Parathyroid adenoma (tissue), 2 donors: ENCODE results near the gene MRPS25.

Experiments
- H2AFZ ChIP-seq: fragments of 300-600 bp; sonication (generic); one replicate; pipeline ENCODE4 v1.7.0; 2017; ENCODE audit warnings: antibody characterized with exemption, mild to moderate bottlenecking
- H3K27ac ChIP-seq: fragments of 300-600 bp; sonication (generic); one replicate; pipeline ENCODE4 v1.7.0; 2017
- H3K27me3 ChIP-seq: fragments of 300-600 bp; sonication (generic); one replicate; pipeline ENCODE4 v1.7.0; 2017; ENCODE audit warnings: low read length; ENCODE audit not compliant: control insufficient read depth, insufficient read depth
- H3K36me3 ChIP-seq: fragments of 300-600 bp; sonication (generic); one replicate; pipeline ENCODE4 v1.7.0; 2017; ENCODE audit warnings: low read length; ENCODE audit not compliant: control insufficient read depth, insufficient read depth
- H3K4me1 ChIP-seq: fragments of 300-600 bp; sonication (generic); one replicate; pipeline ENCODE4 v1.7.0; 2017; ENCODE audit warnings: control low read depth
- H3K4me2 ChIP-seq: fragments of 300-600 bp; sonication (generic); one replicate; pipeline ENCODE4 v1.7.0; 2017; ENCODE audit warnings: low read length
- H3K4me3 ChIP-seq: fragments of 300-600 bp; sonication (generic); one replicate; pipeline ENCODE4 v1.7.0; 2017; ENCODE audit warnings: low read depth, low read length
- H3K79me2 ChIP-seq: fragments of 300-600 bp; sonication (generic); one replicate; pipeline ENCODE4 v1.7.0; 2017; ENCODE audit warnings: control low read depth
- H3K9ac ChIP-seq: fragments of 300-600 bp; sonication (generic); one replicate; pipeline ENCODE4 v1.7.0; 2017; ENCODE audit warnings: mild to moderate bottlenecking
- H3K9me3 ChIP-seq: fragments of 300-600 bp; sonication (generic); one replicate; pipeline ENCODE4 v1.7.0; 2017; ENCODE audit warnings: low read length; ENCODE audit not compliant: control insufficient read depth
- TF ChIP-seq, protein P1 (sequence below): fragments of 300-600 bp; sonication (generic); IDR thresholded peaks from one replicate; pipeline ENCODE4 v1.7.0; 2017; ENCODE audit warnings: antibody characterized with exemption, mild to moderate bottlenecking
- donor health status: primary hyperparathyroidism.

Gene MRPS25

DNA sequence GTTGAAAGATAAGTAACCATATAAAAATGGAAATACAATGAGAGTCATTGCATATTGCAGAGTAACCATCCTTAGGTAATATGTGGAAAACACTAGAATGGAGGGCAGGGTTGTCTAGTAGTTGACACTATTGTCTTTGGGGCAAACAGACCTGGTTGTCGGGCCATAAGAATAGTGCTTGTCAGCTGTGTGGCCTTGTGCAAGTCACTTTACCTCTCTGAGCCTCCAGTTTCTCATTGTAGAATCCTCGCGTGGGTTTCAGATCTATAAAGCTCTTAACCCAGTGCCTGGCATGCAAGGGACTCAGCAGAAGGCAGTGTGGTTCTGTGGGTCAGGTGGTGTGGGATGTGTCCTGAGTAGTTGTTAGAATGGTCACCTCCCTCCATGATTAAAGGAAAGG is 32.0 kb downstream of the MRPS25 start:
- H3K27me3 ChIP-seq, result no peaks in the 10 kb centered on the region
- no peaks in the 10 kb centered on the region for H3K9me3 ChIP-seq
- no peak overlapping the region for H3K9ac ChIP-seq
- H3K79me2 ChIP-seq, result no peaks in the 10 kb centered on the region
- H3K4me3 ChIP-seq, result no peak overlapping the region
- H3K27ac ChIP-seq, result no peak overlapping the region
- H3K36me3 ChIP-seq, result no peaks in the 10 kb centered on the region
- no peaks in the 10 kb centered on the region for H3K4me1 ChIP-seq
- H3K4me2 ChIP-seq, result no peak overlapping the region
- no peak overlapping the region for H2AFZ ChIP-seq
- TF ChIP-seq, protein P1, sequence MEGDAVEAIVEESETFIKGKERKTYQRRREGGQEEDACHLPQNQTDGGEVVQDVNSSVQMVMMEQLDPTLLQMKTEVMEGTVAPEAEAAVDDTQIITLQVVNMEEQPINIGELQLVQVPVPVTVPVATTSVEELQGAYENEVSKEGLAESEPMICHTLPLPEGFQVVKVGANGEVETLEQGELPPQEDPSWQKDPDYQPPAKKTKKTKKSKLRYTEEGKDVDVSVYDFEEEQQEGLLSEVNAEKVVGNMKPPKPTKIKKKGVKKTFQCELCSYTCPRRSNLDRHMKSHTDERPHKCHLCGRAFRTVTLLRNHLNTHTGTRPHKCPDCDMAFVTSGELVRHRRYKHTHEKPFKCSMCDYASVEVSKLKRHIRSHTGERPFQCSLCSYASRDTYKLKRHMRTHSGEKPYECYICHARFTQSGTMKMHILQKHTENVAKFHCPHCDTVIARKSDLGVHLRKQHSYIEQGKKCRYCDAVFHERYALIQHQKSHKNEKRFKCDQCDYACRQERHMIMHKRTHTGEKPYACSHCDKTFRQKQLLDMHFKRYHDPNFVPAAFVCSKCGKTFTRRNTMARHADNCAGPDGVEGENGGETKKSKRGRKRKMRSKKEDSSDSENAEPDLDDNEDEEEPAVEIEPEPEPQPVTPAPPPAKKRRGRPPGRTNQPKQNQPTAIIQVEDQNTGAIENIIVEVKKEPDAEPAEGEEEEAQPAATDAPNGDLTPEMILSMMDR, result no peak

- Histone ChIP-seq H3K36me3 (no peaks in the 10 kb centered on the region), H3K4me3 (no peak overlapping the region), H3K9ac (no peak overlapping the region), H3K4me1 (no peaks in the 10 kb centered on the region), H3K79me2 (no peaks in the 10 kb centered on the region), H2AFZ (no peak overlapping the region), H3K27ac (no peak overlapping the region), H3K4me2 (no peak overlapping the region), H3K27me3 (no peaks in the 10 kb centered on the region), H3K9me3 (no peaks in the 10 kb centered on the region)
- TF ChIP-seq, protein P1, result no peak
Measured at GRCh38 chr3:15032650-15033049, 32.5 kb downstream of the MRPS25 start.

- Histone ChIP-seq H3K27ac (no peak overlapping the region), H3K4me3 (no peak overlapping the region), H3K9me3 (no peaks in the 10 kb centered on the region), H3K4me1 (no peaks in the 10 kb centered on the region), H3K79me2 (no peaks in the 10 kb centered on the region), H3K4me2 (no peak overlapping the region), H2AFZ (no peak overlapping the region), H3K9ac (no peak overlapping the region), H3K27me3 (no peaks in the 10 kb centered on the region), H3K36me3 (no peaks in the 10 kb centered on the region)
- TF ChIP-seq, protein P1, result no peak
Measured at GRCh38 chr3:15029625-15030024, 35.5 kb downstream of the MRPS25 start.

DNA sequence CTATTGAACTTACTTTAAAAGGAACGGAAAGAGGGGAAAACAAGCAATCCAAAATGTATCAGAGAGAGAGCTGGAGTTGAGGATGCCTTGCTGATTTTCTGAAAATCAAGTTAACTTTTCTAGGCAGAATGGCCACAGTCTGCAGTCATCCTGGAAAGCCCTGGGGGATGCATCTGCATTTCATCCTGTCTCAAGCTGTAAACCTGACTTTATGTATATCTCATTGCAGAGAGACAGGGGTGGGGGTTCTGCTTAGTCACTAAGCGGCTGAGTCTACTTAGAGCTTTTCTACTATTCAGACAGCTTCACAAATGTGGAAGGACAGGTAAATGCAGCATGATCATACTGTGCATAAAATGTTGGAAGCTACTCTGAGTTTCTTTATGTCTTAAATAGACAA is 41.4 kb downstream of the MRPS25 start:
- Histone ChIP-seq H3K9ac (no peak overlapping the region), H3K27me3 (no peaks in the 10 kb centered on the region), H3K4me3 (no peak overlapping the region), H3K79me2 (no peaks in the 10 kb centered on the region), H3K27ac (no peak overlapping the region), H3K4me1 (no peaks in the 10 kb centered on the region), H3K36me3 (no peaks in the 10 kb centered on the region), H3K9me3 (no peaks in the 10 kb centered on the region), H3K4me2 (no peak overlapping the region), H2AFZ (no peak overlapping the region)
- TF ChIP-seq, protein P1, result no peak

- Histone ChIP-seq H3K27ac (no peak overlapping the region), H3K9me3 (no peaks in the 10 kb centered on the region), H3K36me3 (no peaks in the 10 kb centered on the region), H3K27me3 (no peaks in the 10 kb centered on the region), H3K9ac (no peak overlapping the region), H2AFZ (no peak overlapping the region), H3K4me2 (no peak overlapping the region), H3K79me2 (no peaks in the 10 kb centered on the region), H3K4me1 (no peaks in the 10 kb centered on the region), H3K4me3 (no peak overlapping the region)
- TF ChIP-seq, protein P1, result no peak
Measured at GRCh38 chr3:15023249-15023648, 41.9 kb downstream of the MRPS25 start.
